DMS53 treated with DMSO at 0.1 percent for 48 hours (cell line): Measurements from ENCODE around the gene RAB3IP.
"Not testable (repeated sequence)": the region's sequence is repeated elsewhere in the genome, so short reads cannot be mapped to it uniquely, and the experiment has no call there.

Experiments used
- DNase-seq: peaks from one replicate; lab custom pipeline; 2025; ENCODE audit not compliant: unreplicated experiment; lab: John Stamatoyannopoulos, UW

The RAB3IP gene

GRCh38 chr12:69834576-69834975, 95.9 kb downstream of the RAB3IP start:
- no peak for DNase-seq

- DNase-seq = no peak
Measured at GRCh38 chr12:69835081-69835480, 96.4 kb downstream of the RAB3IP start.

GRCh38 chr12:69836015-69836414, 97.4 kb downstream of the RAB3IP start:
- no peak for DNase-seq

DNA sequence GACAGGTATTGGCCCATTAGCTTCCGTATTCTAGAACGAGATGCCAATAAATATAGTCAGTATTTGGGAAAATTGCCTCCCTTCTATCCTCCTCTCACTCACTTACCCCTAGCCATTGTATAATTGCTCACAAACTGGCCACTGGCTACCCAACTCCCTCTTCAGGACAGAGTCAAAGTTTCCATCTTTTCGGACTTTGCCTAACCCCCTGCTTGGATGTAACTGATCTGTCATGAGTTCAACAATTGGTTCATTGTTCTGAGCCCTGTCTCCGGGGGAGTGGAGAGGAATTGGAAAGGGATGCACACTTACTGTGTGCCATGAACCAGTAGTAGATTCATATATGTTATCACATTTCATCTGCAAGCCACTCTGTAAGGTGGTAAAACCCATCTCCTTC, 98.5 kb downstream of the RAB3IP start:
- DNase-seq = no peak

- no peak for DNase-seq
Measured at GRCh38 chr12:69837657-69838415, 99.2 kb downstream of the RAB3IP start.

DNA sequence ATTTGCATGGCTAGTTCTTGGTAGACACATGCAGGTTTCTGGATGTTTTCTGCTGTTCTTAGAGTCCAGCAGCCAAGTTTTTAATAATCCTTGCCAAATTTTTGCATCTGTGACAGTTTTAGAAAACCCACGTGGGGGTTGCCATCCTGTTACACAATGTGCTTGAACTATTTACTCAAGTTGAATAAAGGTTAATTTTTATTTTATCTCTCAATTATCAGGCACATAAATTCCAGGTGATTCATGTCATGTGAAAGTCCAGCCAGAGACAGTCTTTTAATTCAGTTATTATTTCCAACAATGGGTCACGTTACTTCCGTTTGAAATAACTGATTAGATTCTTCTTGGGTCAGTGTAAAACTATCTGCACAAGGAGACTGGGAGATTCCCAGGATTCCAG, 102.1 kb downstream of the RAB3IP start:
- DNase-seq = no peak

DNA sequence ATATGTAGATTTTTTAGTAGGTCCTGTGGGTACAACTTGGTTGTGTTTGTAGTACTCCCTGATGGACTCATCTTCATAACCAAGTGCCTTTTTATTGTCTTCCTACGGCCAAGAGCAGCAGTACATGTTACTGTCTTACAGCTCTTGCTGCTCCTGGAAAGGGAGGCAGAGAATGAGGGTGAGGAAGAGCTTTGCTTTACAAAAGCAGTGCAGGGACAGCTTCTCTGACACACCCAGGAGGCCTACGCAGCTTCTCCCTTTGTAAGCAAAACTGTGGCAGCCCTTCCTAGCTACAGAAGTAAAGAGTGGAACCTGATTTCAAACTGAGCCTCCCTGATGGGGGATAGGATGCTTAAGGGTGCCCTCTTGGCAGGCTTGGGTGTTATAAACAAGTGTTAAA, 104.9 kb downstream of the RAB3IP start:
- no peak for DNase-seq

DNA sequence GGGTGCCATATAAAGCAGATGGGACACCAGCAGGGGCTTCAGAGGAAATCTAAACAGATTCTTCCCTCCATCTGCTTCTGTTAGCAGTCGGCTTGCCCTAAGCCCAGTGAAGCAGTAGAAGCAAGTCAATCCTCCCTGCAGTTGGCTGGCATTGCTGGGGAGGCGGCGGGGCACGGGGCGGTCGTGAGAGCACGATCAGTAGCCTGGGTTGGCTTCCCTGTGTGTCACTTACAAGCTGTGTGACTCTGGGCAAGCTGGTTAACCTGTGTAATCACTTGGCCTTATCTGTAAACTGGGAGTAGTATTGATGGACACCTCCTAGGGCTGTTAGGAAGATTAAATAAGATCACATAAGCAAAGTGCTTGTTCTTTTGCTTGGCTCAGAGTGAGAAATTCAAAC, 105.8 kb downstream of the RAB3IP start:
- DNase-seq = no peak

GRCh38 chr12:69844836-69845235, 106.2 kb downstream of the RAB3IP start:
- DNase-seq = no peak

DNA sequence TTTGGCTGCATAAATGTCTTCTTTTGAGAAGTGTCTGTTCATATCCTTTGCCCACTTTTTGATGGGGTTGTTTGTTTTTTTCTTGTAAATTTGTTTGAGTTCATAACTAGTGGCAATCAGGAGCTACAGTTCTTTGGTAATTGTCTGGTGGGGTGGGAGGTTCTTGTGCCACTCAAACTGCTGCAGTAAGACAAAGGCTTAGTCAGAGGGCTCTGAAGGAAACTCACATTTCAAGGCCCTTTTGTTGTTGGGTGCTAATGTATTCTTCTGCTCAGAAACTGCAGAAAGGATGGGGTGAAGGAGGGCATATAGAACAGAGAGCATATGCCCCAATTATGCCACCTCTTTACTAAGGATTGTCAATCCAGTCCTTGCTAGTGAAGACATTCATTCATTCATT, 108.3 kb downstream of the RAB3IP start:
- no peak for DNase-seq

GRCh38 chr12:69851976-69852375, 113.3 kb downstream of the RAB3IP start:
- DNase-seq = no peak

GRCh38 chr12:69853176-69853961, 114.7 kb downstream of the RAB3IP start:
- not testable (repeated sequence) for DNase-seq

GRCh38 chr12:69866698-69867097, 128.0 kb downstream of the RAB3IP start:
- DNase-seq = no peak

DNA sequence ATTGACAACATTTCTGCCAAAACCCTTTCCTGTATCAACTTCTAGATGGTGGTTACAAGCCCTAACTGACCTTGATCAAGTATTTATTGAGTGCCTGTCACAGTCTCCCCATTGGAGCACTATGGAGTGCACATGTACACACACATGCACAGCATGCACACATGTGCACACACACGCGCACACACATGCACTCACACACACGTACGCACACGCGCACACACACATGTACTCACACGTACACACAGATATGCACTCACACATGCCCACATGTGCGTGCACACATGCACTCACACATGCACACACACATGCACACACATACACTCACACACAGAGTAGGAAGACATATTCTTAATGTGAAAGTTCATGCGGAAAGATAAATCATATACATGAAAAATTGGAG, 130.0 kb downstream of the RAB3IP start:
- DNase-seq = no peak

GRCh38 chr12:69872804-69873203, 134.1 kb downstream of the RAB3IP start:
- no peak for DNase-seq
